ENCODE results near the gene GCNT2.
"Not testable (repeated sequence)": the region's sequence is repeated elsewhere in the genome, so short reads cannot be mapped to it uniquely, and the experiment has no call there.

The GCNT2 gene

DNA sequence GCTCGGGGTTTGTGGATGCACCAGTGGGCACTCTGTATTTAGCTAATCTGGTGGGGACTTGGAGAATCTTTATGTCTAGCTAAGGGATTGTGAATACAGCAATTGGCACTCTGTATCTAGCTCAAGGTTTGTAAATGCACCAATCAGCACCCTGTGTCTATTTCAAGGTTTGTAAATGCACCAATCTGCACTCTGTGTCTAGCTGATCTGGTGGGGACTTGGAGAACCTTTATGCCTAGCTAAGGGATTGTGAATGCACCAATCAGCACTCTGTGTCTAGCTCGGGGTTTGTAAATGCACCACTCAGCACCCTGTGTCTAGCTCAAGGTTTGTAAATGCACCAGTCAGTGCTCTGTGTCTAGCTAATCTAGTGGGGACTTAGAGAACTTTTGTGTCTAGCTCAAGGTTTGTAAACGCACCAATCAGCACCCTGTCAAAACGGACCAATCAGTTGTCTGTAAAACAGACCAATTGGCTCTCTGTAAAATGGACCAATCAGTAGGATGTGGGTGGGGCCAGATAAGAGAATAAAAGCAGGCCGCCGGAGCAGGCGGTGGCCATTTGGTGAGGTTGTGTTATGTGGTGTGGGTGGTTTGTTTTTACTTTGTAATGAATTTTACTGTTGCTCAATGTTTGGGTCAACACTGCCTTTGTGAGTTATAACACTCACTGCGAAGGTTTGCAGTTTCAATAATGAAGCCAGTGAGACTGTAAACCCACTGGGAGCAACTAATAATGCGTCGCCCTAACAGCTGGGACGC is 139.5 kb downstream of the GCNT2 start:
- DNase-seq (ENCODE audit: low read depth in 2 of 2) = not testable (repeated sequence)

GRCh38 chr6:10662207-10662606 is 141.1 kb downstream of the GCNT2 start:
- DNase-seq (ENCODE audit: low read depth in 2 of 2) = no peak

DNA sequence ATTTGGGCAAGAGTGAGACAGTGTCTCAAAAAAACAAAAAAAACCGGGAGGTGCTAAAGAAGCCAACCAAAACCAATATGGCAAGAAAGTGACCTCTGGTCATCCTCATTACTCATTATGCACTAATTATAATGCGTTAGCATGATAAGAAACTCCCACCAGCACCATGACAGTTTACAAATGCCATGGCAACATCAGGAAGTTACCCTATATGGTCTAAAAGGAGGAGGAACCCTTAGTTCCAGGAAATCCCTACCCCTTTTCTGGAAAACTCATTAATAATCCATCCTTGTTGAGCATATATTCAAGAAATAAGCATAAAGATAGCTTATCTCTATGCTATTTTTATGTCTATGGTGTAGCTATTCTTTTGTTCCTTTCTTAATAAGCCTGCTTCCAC is 141.6 kb downstream of the GCNT2 start:
- no peak for DNase-seq (ENCODE audit: low read depth in 2 of 2)

- not testable (repeated sequence) for DNase-seq (ENCODE audit: low read depth in 2 of 2)
Observed at GRCh38 chr6:10665595-10665994, 144.4 kb downstream of the GCNT2 start.

DNA sequence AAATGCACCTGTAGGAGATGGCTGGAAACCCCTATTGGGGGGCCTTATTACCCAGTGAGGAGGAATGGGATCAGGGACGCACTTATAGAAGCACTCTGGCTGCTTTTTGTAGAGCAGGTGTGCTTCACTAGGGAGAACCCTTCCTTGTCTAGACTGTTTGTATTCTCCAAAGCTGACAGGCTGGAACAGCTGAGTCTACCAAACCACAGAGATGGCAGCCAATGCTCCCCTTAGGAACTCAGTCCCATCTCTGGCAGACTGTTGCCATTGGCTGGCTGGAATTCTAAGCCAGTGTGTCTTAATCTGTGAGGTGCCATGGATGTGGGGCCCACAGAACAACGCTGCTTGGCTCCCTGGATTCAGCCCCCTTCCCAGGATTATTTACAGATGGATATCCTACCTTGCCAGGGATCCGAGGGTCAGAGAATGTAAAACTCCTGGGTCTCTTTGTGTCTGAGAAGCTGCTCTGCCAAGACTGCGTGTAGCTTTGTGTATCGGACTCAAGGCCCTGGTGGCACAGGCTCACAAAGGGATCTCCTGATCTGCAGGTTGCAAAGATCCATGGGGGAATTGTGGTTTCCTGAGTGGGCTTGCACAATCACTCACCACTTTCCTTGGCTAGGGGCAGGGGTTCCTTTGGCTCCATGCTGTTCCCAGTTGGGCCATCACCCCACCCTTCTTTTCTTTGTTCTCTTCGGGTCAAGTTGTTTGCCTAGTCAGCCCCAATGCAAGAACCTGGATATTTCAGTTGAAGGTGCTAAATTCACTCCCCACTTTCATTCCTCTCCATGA is 147.2 kb downstream of the GCNT2 start:
- no peak for DNase-seq (ENCODE audit: low read depth in 2 of 2)

DNA sequence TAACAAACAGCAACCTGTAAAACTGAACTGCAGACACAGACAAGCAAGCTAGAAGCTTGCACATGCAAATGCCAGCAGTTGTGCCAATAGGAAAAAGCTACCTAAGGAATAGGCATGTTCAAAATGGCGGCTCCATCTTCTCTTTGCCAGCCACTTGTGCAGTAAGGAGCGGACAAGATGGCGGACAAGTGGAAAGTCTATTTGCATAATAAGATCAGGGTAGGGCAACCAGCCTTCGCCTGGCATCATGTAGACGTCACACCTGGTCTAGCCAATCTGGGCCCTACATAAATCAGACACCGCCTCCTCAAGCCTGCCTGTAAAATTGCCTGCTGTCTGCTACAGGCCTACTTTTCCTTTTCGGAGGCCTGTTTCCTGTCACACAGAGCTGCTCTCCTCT is 155.3 kb downstream of the GCNT2 start:
- DNase-seq (ENCODE audit: low read depth in 2 of 2) = no peak

- no peak for DNase-seq (ENCODE audit: low read depth in 2 of 2)
Observed at GRCh38 chr6:10678456-10678855, 157.3 kb downstream of the GCNT2 start.

Measured in fibroblast of skin of left quadriceps (primary cell).